Measurements from ENCODE around the gene ABCA3.
"Not testable (repeated sequence)": the region's sequence is repeated elsewhere in the genome, so short reads cannot be mapped to it uniquely, and the experiment has no call there.

Gene ABCA3

DNA sequence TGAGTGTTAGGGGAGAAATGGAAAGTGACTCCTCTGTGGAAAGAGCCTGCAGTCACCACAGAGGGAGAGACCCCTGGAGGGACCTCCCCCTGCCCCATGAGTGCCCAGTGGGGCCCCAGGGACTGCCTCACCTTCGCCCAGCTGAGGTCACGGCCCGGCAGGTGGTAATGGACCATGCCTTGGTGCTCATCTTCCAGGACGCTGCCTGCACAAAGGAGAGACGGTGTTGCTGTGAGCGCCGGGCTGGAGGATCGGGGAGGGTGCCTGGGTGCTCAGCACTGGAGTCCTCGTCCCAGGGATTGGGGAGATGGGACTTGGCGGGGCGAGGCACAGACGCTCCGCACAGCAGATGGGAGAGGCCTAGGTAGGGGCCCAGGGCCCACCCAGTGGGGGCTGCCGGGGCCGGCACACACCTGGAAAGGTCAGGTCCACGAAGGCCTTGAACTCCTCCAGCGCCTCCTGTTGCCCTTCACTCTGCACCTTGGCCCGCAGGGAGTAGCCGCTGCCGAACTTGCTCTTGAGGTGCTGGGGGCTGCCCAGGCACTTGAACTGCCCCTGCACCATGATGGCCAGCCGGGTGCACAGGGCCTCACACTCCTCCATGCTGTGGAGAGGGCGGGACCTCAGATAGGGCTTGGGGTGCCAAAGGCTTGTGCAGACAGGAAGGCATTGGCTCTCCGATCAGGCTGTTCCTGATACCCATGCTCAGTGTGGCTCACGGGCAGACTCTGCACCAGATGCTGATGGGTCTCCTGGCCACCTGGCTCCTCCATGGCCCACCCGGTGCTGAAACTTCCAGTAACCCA, 62.9 kb downstream of the ABCA3 start:
- DNase-seq = no peak

GRCh38 chr16:2276368-2277195, 63.9 kb downstream of the ABCA3 start:
- DNase-seq = no peak

DNA sequence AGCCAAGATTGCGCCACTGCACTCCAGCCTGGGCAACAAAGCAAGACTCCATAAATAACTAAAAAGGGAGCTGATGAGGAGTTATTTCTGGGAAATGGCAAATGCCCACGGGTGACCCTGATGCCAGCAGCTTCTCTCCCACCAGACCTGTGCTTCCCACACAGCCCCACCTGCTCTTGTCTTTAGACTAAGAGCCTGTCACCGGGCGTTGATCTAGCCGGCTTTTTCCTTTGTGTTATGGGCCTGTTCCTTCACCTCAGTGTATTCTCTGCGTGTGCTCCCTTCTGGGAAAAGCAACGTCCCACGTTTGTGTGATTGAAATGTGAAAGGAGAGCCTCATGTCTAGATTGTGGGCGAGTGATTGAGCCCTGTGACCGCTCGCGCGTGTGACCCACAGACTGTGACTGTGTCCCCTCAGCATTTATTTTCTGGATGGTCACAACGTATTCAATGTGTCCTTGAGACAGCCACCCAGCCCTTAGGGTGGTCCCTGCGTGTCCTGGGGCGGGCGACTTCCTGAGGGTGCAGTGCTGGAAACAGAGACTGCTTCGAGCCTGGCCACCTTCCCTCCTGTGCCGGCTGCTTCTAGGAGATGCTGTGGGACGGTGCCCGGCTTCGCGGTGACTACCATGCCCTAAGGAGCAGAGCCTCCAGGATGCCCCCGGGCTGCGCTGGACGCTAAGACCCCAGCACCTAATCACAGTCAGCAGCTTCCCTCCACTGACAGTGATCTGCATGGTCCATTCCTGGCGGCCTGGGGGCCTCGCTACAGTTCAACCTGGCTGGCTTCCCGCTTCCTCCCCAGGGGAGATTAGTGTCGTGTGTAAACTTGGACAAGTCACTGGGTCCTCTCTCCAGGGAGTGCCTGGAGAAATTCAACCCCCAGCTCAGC, 64.8 kb downstream of the ABCA3 start:
- no peak for DNase-seq

DNA sequence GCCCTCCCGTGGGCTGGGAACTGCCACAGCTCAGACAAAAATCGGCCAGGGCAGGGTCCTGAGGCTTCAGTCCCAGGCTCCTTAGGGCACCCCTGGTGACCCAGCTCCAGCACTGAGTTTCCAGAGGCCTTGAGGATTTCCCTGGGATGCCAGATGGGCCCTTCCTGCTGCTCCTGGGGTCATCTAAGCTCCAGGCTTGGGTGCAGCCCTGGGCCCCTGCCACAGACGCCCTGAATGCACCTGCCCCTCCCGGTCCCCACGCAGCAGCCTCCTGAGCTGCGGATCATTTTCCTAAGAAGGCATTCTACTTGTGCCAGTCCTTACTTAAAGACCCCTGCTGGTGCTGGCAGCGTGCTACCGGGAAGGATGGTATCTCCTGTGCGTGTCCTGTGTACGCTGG, 66.6 kb downstream of the ABCA3 start:
- no peak for DNase-seq

DNA sequence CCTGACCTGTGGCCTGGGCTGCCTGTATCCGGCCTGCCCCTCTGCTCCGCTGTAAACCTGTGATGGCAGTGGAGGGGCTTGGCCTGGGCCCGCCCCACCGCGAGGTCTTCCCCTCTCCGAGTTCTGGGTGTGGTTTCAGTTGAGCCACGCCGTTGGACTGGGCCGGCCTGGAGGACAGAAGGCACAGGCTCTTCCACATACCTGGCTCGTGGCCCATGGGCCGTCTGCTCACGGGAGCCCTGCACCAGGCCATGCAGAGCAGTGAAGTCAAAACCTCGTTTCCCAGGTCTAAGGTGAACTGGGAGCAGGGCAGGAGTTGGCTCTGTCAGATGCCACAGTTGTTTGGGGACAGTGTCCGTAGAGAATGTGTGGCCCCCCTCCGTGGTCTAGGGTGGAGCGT, 67.0 kb downstream of the ABCA3 start:
- no peak for DNase-seq

DNA sequence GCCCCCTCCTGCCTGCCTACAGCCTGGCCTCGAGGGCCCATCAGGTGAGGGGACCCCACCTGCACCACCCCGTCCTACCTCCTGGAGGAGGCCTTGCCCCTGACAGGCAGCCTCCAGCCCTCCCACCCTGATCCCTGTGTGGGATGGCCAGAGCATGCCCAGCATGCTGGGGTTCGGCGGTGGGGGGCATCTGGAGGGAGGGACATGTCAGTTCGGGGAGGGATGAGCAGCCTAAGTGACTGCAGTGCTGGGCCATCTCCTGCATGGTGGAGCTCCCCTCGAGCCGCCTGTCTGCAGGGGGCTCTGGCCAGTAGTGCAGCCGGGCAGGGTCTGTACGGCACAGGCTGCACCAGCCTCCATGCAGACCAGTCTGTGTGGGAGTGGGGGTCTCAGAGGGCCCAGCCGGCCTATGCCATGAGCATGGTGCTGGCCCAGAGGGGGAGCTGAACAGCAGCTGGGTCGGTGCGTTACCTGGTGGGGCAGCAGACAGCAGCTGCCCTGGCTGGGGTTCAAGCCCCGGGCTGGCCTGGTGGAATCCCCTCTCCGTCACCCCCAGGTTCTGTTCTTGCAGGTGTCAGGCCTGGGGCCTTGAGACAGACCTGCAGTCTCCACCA, 68.6 kb downstream of the ABCA3 start:
- no peak for DNase-seq

DNA sequence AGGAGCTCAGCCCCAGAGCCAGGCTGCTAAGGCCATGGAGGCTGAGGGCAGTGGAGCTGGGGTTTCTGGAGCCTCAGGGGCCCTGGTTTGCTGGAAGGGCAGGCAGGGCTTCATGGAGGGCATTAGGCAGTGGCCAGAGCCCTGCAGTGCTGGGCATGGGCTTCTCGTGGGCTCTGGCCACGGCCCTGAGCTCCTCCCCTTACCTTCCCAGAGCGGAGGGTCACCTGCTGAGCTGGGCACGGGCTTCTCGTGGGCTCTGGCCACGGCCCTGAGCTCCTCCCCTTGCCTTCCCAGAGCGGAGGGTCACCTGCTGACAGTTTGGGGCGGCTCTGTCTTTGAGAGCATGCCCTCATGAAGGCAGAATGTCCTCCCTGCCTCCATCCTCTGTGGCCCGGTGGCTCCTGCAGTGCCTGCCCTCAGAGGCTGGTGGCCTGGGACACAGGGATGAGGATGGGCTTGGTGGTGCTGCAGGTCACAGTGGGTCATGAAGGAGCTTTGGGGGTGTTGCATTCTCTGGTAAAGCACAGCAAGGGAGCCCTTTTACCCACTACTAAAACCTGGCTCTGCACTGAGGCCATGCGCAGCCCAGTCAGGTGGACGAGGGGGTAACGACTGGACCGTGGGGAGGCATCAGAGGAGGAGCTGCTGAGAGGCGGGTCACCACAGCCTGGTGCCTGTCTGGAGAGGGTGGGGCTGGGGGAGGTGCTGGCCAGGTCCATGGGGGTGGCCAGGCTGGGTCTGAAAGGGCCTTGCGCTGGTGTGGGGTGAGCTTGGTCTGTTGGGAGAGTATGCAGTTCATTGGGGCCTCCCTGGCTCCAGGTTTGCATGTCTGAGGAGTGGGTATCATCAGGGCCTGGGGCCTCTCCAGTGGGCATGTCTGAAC, 69.7 kb downstream of the ABCA3 start:
- DNase-seq = no peak

DNA sequence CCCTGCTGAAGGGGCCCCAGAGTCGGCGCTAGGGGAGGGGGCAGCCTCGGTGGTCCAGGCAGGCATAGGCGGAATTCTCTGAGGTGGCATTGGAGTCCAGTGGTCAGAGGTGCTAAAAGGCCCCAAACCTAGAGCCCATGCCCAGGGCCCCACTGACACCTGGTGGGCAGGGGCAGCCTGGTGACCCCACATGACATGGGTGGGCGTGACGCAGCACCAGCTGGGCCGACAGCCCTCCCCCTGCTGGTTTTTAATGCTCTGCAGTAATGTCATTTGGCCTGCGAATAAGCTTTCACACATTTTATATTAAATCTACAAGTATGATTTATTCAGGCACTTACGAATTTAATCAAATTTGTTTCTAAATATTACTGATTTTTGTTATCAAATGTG, 70.5 kb downstream of the ABCA3 start:
- DNase-seq = no peak

GRCh38 chr16:2267913-2268666, 72.4 kb downstream of the ABCA3 start, which contains the start of gene RNPS1:
TSS of gene RNPS1 (minus strand) at chr16:2268126. CDS start at chr16:2264643, 3,483 bp downstream.
- DNase-seq = peak; percentile 95

DNA sequence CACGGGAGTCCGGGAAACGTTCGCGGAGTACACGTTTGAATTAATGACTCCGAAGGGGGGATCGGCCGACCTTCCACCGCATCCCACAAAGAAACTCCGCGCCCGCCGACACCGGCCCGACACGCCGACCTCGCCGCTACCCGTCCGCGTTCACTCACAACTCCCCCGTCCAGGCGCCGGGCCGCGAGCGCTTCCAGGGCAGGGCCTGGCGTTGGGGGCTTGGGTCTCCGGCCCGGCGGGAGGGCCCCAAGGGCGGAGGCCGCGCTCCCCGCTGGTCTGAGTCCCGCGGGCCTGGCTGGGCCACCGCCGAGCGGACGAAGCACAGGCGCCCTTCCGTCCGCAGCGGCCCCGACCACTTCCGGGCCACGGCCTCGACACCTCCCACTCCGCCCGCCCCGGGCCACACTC, 73.0 kb downstream of the ABCA3 start:
- DNase-seq = peak; percentile 86

DNA sequence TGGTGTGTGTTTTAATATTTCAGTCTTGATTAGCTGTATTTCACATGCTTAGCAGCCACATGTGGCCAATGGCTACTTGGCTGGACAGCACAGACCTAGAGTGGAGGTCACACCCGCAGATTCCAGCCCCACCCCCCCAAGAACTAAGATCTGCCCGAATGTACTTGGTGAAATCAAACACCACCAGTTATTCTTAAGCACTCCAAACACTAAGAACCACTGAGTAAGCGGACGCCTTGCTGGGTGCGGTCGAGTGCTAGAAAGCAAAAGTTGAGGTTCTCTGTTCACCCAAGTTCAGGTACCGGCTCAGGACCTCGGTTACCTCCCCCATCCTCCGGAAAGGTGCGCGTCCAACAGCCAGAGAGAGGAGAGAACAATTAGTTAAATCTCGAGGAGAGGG, 73.6 kb downstream of the ABCA3 start:
- DNase-seq = not testable (repeated sequence)

GRCh38 chr16:2263026-2263425, 77.5 kb downstream of the ABCA3 start:
- DNase-seq = not testable (repeated sequence)

DNA sequence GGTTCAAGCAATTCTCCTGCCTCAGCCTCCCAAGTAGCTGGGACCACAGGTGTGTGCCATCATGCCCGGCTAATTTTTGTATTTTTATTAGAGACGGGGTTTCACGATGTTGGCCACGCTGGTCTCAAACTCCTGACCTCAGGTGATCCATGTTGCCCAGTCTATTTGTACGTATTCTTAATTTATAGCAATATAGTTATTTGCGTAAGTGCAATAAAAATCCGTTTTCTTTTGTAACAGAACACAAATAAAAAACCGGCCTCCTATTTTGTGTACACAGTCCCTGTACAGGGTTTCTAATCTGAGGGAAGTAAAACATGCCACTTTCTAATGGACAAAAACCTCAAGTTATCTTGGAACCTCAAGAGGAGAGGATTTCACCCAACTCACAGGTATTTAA, 80.3 kb downstream of the ABCA3 start:
- DNase-seq = no peak

DNA sequence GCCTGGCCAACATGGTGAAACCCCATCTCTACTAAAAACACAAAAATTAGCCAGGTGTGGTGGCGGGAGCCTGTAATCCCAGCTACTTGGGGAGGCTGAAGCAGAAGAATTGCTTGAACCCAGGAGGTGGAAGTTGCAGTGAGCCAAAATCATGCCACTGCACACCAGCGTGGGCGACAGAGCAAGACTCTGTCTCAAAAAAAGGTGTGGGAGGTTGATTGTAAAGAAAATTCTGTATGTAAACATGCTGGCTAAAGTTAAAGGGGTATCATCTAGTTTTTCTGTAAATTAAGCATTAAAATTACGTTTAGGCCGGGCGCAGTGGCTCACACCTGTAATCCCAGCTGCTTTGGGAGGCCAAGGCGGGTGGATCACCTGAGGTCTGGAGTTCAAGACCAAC, 82.0 kb downstream of the ABCA3 start:
- DNase-seq = not testable (repeated sequence)

- DNase-seq = no peak
Observed at GRCh38 chr16:2257726-2258125, 82.8 kb downstream of the ABCA3 start.

DNA sequence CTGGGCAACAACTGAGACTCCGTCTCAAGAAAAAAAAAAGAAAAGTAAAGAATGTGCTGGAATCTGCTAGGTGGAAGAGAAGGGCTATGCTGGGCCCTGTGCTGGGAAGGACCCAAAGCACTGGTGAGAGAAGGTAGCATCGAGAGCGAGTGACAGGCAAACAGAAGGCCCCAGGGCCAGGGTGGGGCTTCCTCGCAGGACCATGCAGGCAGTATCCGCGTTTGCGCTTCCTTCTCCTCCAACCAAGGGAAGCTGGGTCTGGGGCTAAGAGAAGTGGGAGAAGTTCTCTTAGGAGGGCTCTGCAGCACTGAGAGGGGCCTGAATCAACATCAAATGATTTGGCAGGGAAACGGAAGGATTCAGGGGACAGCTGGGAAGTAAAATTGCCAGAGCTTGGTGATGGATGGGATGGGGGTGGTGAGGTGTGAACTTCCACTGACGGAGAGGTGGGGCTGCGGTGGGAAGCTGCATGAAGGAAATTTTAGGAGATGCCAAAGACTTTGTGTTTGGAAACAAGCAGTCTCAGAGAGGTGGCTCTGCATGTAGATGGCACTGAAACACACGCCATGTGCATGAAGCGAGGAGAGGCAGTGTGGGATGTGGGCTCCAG, 83.9 kb downstream of the ABCA3 start:
- DNase-seq = no peak

- no peak for DNase-seq
Observed at GRCh38 chr16:2253293-2253692, 87.2 kb downstream of the ABCA3 start.

- DNase-seq = peak; percentile 34
Observed at GRCh38 chr16:2252806-2253148, 87.8 kb downstream of the ABCA3 start.

DNA sequence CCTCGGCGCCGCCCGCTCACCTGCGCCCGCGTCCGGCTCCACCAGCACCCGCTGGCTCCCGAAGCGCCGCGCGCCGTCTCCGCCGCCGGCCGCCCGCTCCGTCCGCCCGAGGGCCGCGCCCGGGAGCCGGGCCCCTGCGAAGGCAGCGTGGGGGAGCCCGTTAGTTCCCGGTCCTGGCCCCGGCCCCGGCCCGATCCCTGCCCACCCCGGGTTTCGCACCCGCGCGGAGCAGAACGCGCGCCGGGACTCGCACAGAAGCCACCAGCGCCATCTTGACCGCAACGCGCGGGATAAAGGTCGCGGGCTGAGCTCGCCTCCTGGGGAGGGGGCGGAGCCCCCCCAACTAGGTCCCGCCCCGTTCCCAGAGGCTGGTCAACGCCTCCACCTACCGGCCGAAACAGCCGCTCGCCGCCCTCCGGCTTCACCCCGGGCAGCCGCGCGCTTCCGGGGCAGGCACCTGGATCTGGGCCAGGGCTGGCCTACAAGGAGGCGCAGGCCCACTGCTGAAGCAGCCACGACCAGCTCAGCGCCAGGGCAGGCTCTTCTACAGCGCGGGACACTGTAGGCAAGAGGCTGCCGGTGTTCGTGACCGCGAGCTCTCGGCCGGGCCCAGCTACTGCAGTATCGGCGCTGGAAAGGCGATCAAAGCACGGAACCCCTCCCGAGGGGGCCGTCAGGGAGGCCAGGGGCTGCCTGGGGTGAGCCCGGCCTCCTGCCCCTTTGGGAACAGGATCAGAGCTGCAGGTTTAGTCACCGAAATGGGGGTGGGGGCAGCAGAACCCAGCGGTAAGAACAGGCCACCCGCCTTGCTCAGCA, 89.0 kb downstream of the ABCA3 start, which contains the start of gene ECI1:
Gene ECI1 (minus strand): TSS at position 292 of the 816 bp plus-strand sequence. CDS start 21 bp downstream, at position 271.
- peak; percentile 97 for DNase-seq
